ENCODE measurements around the gene SNX27.
"Not testable (repeated sequence)": the region's sequence is repeated elsewhere in the genome, so short reads cannot be mapped to it uniquely, and the experiment has no call there.

Gene SNX27

DNA sequence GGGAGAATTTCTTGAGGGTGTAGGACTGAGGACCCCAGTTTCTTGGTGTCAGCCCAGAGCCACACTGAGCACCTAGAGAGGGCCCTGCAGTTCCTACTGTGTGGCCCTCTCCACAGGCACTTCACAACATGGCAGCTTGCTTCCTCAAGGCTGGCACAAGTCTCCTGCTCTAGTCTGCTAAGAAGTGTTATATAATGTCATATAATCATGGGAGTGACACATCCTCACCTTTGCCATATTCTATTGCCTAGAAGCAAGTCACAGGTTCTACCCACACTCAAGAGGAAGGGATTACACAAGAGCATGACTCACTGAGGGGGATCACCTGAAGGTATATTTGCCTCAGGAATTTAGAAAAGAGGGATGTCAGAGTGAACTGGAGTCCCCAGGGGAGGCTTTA lies 5.5 kb upstream of the SNX27 start:
- DNase-seq, result no peak

DNA sequence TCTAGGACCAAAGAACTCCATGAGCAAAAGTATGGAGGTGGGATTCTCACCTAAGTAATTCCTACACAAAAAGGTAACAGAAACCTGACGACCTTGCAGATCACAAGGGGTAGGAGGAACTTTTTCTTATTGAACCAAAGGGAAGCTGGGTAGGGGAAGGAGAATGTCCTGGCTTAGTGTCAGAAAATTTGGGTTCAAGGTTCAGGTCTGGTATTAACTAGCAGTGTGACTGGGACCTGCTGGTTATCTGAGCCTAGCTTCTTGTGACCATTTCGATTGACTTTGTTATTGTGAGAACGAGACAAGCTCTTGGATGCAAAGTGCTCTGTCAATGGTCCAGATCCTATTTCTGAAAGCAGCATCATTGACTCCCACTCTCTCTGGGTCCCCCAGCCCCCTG lies 5.0 kb upstream of the SNX27 start:
- no peak for DNase-seq

DNA sequence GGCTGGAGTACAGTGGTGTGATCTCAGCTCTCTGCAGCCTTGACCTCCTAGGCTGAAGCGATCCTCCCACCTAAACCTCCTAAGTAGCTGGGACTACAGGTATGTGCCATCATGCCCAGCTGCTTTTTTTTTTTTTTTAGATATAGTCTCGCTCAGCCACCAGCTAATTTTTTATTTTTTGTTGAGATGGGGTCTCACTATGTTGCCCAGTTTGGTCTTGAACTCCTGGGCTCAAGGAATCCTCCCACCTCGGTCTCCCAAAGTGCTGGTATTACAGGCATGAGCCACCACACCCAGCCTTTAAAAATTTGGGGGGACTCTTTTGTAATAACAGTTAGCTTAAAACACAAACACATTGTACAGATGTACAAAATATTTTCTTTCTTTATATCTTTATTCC lies 1.7 kb upstream of the SNX27 start:
- DNase-seq, result no peak

DNA sequence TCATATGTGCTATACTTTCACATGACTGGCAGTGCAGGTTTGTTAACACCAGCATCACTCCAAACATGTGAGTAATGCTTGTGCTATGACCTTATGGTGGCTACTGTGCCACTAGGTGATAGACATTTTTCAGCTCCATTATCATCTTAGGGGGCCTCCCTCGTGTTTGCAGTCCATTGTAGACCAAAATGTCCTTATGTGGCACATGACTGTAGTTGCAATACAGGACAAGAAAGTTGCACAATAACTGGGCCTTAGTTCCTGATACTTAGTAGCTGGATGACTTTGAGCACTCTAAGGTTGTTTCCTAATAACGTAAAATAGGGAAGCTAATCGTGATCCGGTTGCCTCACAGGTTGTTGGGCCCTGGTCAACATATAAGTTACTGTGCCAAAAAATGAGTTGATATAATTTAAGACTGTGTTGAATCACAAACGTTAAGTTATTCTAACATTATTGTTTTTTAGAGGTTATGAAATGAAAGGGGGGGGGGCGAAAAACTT lies 511 bp upstream of the SNX27 start:
- no peak for DNase-seq

DNA sequence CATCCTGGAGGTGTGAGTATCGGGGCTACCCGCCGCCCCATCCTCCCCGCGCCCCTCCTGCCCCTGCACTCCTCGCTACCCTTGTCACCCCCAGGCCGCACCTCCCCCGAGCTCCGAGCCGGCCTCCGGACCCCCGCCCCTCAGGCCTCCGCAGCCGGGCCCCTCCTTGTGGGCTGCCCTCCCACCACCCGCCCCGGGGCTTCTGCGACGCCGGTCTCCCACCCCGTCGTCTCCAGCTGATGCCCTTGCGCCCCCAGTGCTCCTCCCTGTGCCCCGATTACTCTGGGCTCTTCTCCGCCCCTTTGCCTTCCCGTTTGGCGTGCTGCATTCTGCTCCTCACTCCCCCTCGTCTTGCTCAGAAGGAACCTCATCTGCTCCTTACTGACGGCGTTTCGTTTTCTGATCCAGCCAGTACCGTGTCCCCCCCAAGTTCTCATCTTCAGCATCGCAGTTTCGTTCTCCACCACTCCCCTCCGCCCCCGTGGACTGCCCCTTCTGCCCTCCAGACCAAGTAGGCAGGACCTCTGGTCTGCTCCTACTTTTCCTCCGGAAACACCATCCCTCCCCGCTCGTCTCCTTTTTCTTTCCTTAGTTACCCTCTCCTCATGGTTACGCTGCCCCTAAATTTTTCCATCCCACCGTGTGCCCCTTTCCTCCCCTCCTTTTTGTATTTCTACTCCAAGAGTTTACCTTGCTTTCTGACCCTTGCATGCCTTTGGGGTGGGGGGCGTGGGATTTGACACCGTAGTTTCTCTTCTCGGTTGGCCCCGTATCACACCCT lies 841 bp downstream of the SNX27 start:
- no peak for DNase-seq

DNA sequence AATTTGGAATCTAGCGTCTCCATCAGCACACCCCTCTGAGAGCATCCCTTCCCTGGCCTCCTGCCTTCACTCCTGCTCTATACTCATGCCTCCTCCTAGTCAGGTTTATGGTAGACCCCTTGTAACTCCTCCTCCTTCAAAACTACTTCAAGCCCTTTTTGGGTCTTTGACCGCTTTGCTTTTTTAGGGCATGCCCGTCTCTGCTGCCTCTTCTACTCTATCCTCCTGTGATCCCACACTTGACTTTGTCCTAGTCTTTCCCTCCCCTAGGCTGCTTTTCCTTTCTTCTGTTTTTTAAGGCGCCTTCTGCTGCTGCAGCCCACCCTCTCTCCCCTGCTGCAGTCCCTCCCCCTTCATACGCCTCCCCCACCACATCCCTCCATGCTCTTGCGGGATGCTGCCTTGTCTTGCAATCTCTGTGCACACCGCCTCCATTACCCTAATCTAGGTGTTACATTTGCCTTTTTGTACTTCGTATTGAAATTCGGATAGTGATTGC lies 1.5 kb downstream of the SNX27 start:
- DNase-seq, result no peak

DNA sequence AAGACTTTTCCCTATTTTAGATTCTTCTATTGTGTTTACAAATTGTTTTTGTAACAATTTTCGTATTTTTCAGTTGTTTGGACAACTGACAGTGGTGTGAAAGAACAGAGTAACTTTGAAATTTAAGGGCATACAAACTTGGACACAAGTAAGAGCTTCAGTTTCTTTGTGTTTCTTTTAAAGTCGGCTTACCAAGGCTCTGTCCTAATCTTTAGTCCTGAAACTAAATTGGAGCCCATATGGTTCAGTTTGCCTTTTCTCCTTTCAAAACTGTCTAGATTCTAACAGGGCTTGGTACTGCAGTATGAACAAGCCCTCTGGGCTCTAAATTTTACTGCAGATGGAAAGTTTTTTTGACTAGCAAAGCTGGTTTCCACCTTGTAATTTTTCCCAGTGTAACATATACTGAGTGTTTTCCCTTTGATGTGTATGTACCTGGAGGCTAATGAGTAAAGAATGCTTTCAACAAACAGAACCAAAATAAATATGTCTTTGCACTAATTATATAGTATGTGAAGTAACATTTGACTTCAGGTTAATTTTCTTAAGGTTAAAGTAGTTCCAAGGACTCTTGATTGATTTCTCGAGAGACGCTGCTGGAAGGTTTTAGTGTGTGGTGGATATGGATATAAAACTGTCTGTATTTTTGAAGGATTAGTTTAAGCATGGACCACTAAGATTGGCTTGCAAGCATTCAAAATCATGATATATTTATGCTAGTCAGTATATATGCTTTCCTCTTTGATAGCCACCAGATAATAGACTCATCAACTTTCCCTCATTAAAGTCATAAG lies 4.1 kb downstream of the SNX27 start:
- DNase-seq, result no peak

DNA sequence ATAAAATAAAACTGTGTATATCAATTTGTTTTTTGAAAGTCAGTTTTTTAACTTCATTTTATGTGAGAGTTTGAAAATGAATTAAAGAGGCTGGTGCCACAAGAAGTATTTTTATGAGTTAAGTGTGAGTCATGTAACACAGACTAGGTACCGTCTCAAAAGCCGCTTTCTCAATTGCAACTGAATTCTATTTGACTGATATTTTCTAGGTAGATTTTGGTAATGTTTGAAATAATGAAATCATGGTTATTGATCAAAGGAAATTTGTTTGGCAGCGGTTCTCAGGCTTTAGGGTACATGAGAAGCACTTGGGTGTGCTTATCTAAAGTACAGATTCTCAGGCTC lies 4.6 kb downstream of the SNX27 start:
- DNase-seq, result no peak

DNA sequence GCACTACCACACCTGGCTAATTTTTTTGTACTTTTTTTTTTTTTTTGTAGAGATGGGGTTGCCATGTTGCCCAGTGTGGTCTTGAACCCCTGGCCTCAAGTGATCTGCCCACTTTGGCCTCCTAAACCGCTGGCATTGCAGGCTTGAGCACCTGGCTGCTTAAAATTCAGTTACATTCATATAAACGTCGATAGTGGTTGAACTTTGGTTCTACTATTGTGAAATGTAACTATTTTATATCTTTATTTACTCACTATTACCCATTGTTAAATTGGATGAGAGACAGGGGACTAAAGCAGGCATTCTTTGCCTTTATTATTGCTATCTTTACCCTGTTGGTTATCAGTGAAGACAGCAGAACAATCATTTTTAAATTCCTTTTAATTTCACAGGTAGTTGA lies 6.2 kb downstream of the SNX27 start:
- DNase-seq, result no peak

DNA sequence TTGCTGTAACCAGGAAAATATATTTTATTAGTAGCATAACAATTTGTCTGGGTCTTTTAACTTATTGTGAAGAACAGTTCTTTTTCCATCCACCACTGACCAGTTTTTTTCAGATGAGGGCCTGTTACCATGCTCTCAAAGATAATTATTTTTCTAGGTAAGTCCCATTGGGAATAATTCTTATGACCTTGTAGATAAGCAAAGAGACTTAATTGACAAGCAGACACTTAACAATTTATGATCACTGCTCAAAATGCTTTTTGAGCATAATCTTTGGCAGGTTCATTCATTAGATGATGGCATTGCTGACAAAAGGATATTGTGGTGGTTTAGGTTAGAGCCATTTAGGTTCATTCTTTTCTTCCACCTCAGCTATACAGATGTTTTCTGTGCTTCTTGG lies 6.6 kb downstream of the SNX27 start:
- DNase-seq, result no peak

DNA sequence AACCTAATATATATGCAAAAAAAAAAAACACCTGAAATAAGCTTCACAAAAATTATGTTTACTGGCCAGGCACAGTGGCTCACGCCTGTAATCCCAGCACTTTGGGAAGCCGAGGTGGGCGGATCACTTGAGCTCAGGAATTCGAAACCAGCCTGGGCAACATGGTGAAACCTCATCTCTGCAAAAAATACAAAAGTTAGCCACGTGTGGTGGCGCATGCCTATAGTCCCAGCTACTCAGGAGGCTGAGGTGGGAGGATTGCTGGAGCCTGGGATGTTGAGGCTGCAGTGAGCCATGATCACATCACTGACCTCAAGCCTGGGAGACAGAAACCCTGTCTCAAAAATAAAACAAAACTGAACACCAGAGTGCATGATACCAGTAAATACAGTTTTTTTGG lies 7.1 kb downstream of the SNX27 start:
- not testable (repeated sequence) for DNase-seq

DNA sequence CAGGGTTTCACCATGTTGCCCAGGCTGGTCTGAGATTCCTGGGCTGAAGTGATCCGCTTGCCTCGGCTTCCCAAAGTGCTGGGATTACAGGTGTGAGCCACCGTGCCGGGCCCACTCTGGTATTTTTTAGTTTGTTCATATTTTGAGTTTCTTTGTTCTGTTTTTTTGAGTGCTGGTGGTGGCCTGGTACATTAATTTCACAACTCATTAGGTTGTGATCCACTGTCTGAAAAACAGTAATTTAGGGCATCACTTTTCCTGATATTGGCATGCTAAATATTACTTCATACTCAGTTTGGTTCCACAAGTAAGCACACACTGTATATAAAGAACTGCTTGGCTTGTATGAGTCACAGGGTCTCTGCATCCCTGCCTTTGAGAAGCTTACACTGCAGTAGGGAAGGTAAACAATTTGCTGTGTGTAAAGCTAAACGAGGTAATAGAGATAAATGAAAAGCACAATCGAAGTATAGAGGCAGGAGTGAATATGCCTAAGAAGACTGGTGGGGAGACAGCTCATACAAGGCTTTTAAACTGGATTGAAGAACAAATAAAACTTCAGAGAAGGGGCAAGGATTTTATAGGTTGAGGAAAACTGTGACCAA lies 7.7 kb downstream of the SNX27 start:
- DNase-seq, result no peak

DNA sequence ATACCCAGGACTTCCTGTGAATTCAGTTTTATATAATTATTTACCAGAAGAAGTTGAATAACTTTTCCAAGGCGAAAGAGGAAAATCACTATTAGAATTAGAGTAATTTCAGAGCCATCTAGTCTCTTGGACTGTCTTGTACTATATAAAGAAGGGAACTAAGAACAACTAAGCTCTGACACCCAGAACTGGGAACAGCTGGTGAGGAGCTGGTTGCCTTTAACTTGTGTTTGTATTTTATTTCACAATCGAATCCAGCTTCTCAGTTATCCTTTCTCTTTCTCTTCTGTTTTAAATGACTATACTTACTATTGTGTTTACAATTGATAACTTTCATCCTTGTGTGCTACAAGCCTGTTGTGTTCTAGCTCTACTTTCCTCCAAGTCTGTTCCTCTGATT lies 8.4 kb downstream of the SNX27 start:
- DNase-seq, result no peak

DNA sequence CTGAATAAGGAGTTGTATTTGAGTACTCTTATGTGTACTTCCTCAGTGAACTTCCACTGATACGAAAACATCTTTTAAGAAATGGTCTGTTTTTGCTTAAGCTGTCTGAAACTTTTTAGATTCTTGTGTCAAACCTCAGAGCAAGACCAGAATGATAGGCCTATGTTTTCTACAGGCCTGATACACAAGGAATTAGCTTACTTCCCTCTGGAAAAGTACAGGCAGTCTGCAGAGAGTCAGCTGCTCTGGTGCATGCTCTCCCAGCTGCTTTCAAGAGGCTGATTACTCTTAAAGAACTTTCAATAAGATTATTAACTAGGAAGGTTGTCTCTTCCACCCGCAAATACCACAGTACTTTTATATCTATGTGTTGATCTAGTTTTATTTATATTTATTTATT lies 9.5 kb downstream of the SNX27 start:
- no peak for DNase-seq

DNA sequence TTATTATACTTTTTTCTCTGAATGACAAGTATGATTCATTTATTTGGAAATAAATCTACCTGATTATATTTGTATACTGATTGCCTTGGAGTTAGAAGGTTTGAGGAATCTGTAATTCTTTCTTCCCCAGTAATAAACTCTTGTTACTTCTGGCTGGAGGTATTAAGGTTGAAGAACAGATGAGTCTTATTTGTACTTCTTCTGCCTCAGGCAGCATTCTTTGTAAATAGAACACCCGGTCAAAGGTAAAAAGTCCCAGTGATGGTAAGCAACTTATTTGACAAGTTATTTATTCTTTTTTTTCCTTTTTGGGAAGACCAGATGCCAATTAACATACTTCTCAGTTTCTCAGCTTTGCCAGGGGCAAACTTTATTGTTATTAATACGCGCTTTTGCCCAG lies 12.9 kb downstream of the SNX27 start:
- no peak for DNase-seq

DNA sequence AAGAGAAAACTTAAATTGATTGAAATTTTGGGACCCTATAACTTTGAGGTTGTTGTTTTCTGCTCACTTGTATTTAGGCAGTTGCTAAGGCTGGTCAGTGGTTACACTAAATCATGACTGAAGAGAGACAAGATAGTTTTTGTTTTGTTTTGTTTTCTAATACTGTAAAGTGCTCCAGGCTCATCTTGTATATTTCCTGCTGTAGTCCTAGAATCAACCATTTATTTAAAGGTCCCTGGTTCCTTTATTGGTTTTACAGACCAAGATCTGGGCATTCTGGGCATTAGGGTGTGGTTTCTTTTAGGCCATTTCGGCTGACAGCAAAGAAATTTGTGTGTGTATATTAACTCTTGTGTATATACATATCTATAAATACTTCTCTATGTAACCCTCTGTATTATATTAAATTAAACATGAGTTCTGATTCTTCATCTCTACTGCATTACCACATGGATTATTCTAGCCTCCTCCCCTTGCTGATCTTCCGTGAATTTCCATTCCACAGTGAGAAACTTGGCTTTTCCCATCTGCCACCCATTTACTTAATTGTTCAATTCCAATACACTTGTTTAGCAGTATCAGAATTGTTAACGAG lies 15.0 kb downstream of the SNX27 start:
- DNase-seq, result no peak

DNA sequence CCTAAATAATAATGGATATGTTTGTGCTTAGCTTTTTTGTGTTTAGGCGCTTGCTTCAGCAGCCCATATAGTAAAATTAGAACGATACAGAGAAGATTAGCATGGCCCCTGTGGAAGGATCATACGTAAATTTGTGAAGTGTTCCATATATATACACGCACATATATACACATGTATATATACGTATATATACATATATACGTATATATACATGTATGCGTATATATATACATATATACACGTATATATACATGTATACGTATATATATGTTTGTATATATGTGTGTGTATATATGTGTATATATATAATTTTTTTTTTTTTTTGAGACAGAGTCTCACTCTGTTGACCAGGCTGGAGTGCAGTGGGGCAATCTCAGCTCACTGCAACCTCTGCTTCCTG lies 17.4 kb downstream of the SNX27 start:
- no peak for DNase-seq

DNA sequence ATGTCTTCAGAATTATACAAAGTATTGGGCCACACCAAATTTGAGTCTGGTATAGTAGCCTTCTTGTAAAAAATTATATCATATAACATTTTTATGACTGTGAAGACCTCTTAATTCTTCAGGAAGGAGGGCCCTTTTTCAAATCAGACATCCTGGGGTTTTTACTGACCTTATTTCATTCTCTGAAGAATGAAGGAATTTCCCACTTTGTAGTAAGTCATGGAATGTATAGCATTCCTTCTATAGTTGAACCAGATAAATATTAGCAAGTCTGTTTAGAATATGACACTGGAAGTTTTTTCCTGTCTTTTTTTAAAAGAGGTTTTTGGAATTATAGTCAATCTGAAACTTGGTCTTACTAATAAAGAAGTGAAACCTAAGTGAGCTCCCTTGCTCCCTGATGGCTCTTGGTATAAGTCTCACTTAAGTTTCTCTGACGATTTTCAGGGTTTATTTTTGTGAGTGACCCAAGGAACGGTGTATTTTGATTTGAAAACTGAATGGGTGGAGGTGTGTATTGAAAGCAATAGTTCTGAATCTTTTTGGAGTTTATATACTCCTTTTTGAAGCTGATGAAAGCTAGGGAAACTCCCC lies 23.7 kb downstream of the SNX27 start:
- no peak for DNase-seq

DNA sequence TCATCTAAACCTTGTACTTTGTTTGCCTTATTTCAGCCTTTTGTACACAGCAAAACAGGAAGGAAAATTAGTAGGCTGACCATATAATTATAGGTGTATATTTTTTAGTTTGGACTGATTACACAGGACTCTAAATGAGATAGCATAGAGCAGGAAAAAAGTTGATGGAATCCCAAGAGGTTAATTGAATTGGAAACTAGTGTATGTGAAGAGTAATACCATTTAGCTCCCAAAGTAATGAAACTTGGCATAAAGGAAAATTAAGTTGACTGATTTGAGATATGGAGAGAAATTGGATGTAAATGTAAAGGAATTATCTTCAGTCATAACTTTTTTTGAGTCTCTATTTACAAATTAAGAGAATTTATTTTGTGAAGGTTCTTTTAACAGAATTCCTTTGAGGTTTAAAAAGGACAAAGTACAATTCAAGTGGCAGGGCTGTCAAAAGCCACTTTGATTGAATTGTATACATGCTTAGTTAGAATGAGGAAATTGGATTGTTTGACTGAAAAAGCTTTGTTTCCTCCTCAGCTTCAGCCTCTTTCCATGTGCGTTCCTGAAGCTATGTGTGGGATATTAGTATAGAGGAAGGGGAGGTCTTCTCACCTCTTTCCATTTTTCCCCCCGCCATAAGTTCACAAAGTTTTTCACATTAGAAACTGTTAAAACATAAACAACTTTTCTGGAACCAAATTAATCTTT lies 26.4 kb downstream of the SNX27 start:
- DNase-seq, result no peak

DNA sequence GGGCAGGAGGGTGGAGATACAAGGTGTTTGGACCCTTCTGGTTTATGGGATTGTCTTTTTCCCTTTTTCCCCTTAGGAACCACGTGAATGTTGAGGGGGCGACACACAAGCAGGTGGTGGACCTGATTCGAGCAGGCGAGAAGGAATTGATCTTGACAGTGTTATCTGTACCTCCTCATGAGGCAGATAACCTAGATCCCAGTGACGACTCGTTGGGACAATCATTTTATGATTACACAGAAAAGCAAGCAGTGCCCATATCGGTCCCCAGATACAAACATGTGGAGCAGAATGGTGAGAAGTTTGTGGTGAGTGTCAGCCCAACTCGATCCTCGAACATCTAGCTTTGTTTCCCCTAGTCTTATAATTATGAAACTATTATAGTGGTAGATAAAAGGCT lies 27.0 kb downstream of the SNX27 start:
- DNase-seq, result no peak

DNA sequence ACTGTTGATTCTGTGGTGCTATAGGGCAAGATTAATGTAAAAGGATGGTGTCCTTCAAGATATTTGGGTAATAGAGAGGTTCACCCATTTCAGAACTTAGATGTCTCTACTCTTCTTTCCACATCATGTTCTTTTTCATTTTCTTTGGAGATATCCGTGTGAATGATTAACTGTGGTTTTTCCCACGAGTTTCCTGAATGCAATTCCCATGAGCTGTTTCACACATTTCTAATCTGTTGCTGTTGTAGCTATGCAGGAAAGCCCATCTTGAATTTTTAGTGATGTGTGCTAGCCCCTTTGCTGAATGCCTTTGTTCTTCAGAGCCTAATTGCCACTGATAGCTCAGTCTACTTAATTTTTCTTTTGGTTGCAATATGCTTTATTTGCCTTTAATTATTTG lies 27.6 kb downstream of the SNX27 start:
- no peak for DNase-seq

DNA sequence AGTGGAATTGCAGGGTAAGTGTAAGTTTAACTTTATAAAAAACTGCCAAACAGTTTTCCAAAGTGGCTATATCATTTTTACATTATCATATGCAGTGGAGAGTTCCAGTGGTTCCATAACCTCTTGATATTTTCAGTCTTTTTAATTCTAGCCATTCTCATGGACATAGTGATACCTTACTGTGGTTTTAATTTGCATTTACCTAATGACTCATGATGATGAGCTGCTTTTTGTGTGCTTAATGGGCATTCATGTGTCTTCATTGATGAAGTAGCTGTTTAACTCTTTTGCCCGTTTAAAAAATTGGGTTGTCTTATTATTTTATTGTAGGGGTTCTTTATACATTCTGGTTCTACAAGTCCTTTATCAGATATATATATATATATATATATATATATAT lies 29.4 kb downstream of the SNX27 start:
- DNase-seq, result no peak
